Measurements from ENCODE around the gene ZNF181.

GRCh38 chr19:34774857-34775256, 40.8 kb downstream of the ZNF181 start:
- TF ChIP-seq EZH2 (IDR thresholded peaks at IDR 0.05; ENCODE audit: low read depth, low read length, severe bottlenecking) (no peak), CTCF (IDR thresholded peaks at IDR 0.05; ENCODE audit: control extremely low read depth in 1 of 3, insufficient read depth in 1 of 3, low read depth in 1 of 3, low read length in 3 of 3) (no peak), JUND (IDR thresholded peaks at IDR 0.05; ENCODE audit: low read length) (no peak), CHD2 (IDR thresholded peaks at IDR 0.05; ENCODE audit: low read length) (no peak), ATF3 (IDR thresholded peaks at IDR 0.05; ENCODE audit: insufficient read depth, low read depth, low read length) (no peak)
